ENCODE measurements around the gene SLC25A1.

The SLC25A1 gene

DNA sequence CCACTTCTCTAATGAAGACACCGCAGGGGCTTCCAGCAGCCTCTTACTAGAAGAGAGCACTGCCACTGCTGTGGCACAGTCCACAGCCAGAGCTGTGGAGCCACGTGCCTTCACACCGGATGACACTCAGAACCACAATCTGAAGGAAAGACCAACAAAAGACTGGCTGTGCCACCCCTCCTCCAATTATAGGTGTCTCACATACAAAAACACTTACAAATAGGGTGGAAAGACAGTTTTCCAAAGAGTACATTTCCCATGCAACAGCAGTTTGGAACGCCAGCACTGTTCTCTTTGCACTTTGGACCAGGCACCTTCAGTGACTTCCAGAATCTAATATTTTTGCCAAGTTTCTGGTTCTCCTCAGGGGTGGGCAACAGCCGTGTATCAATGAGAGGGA is 38.0 kb upstream of the SLC25A1 start:
- TF ChIP-seq POLR2AphosphoS5 (IDR thresholded peaks at IDR 0.05; ENCODE audit: low read depth, low read length) = no peak
- no peak for TF ChIP-seq TAF1 (IDR thresholded peaks at IDR 0.05; ENCODE audit: borderline replicate concordance, low read depth, low read length)
- no peak for TF ChIP-seq POLR2A (IDR thresholded peaks at IDR 0.05; ENCODE audit: low read depth, low read length)
- no peak for DNase-seq (ENCODE audit: insufficient read length)
- no peak for FAIRE-seq

DNA sequence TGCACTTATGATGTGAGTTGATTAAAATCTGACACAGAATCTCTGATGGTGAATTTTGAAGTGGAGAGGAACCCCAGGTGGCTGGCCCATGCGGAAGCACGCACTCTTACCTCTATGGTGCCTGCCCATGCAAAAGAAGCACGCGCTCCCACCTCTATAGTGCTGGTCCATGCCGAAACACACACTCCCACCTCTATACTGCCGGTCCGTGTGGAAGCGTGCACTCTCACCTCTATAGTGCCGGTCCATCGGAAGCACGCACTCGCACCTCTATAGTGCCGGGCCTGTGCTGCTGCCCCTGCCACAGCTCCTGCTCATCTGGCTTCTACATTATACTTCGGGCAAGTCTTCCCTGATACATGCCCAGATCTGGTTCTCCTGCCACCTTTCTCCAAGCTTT is 36.8 kb upstream of the SLC25A1 start:
- no peak for DNase-seq (ENCODE audit: insufficient read length)
- no peak for FAIRE-seq

DNA sequence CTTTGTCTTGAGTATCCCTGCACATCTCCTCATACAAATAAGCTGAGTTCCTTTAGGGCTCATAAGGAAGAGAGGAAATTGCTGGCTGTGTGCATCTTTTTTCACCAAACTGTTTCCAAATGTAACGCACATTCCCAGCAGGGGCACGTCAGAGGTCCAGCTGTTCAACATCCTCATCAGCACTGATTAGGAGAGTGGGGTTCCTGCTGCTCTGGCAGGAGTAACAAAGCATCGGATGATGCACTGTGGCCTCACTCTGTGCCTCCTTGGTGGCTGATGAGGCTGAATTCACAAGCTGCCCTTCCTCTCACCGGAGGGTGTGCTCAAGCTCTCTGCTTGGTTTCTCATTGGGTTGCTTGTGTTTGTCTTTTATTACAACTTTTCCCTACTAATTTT is 35.5 kb upstream of the SLC25A1 start:
- DNase-seq (ENCODE audit: insufficient read length) (no peak), FAIRE-seq (no peak)
- TF ChIP-seq POLR2A (IDR thresholded peaks at IDR 0.05; ENCODE audit: low read depth, low read length) (no peak), TAF1 (IDR thresholded peaks at IDR 0.05; ENCODE audit: borderline replicate concordance, low read depth, low read length) (no peak), POLR2AphosphoS5 (IDR thresholded peaks at IDR 0.05; ENCODE audit: low read depth, low read length) (no peak)

More for the DNA sequence above, 36.8 kb upstream of the SLC25A1 start:
- TF ChIP-seq POLR2A (IDR thresholded peaks at IDR 0.05; ENCODE audit: low read depth, low read length) (no peak), TAF1 (IDR thresholded peaks at IDR 0.05; ENCODE audit: borderline replicate concordance, low read depth, low read length) (no peak), POLR2AphosphoS5 (IDR thresholded peaks at IDR 0.05; ENCODE audit: low read depth, low read length) (no peak)

DNA sequence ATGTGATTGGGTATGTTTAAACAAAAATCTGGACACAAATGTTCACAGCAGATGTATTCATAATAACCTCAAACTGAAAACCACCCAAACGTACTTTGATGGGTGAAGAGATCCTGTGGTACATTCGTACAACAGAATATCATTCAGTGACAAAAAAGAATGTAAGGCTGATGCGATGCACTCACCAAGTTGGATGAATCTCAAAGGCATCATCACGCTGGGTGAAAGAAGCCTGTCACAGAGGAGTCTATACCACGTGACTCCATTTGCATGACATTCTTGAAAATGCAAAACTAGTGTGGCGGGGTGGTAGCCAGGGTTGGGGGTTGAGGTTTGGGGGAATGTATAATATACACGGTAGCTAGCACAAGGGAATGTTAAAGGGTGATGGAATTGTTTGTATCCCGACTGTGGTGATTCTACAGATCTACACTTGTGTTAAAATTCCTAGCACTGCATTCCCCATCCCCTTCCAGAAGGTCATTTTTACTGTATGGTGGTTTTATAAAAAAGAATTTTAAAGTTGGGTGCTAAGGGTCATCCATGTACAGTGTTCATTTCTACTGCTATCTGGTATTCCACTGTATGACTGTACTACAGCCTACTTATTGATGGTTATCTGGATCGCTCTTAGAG is 35.0 kb upstream of the SLC25A1 start:
- DNase-seq (ENCODE audit: insufficient read length) (no peak), FAIRE-seq (no peak)
- no peak for TF ChIP-seq POLR2AphosphoS5 (IDR thresholded peaks at IDR 0.05; ENCODE audit: low read depth, low read length)
- TF ChIP-seq POLR2A (IDR thresholded peaks at IDR 0.05; ENCODE audit: low read depth, low read length) = no peak
- no peak for TF ChIP-seq TAF1 (IDR thresholded peaks at IDR 0.05; ENCODE audit: borderline replicate concordance, low read depth, low read length)

DNA sequence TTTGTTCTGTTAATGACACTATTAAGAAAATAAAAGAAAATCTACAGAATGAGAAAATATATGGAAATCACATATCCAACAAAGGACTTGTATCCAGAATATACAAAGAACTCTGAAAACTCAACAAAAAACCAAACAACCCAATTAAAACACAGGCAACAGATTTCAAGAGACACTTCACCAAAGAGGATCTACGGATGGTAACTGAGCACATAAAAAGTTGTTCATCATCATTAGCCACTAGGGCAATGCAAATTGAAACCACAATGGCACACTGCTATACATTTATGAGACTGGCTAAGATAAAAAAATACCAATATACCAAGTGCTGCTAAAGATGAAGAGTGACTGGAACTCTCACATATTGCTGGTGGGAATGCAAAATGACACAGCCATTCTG is 34.5 kb upstream of the SLC25A1 start:
- DNase-seq (ENCODE audit: insufficient read length) = no peak
- no peak for TF ChIP-seq POLR2A (IDR thresholded peaks at IDR 0.05; ENCODE audit: low read depth, low read length)
- no peak for TF ChIP-seq POLR2AphosphoS5 (IDR thresholded peaks at IDR 0.05; ENCODE audit: low read depth, low read length)
- TF ChIP-seq TAF1 (IDR thresholded peaks at IDR 0.05; ENCODE audit: borderline replicate concordance, low read depth, low read length) = no peak
- no peak for FAIRE-seq

DNA sequence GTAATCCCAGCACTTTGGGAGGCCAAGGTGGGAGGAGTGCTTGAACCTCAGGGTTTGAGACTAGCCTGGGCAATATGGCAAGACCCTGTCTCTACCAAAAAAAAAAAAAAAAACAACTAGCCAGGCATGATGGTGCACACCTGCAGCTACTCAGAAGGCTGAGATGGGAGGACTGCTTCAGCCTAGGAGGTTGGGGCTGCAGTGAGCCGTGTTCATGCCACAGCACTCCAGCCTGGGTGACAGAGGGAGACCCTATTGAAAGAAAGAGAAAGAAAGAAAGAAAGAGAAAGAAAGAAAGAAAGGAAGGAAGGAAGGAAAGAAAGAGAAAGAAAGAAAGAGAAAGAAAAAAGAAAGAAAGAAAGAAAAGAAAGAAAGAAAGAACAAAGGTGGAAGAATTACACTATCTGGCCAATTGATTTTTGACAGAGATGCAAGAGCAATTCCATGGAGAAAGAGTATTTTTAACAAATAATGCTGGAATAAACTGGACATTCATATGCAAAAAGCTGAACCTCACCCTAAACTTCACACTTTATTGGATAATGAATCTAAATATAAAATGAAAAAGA is 33.9 kb upstream of the SLC25A1 start:
- no peak for DNase-seq (ENCODE audit: insufficient read length)
- no peak for FAIRE-seq
- no peak for TF ChIP-seq POLR2A (IDR thresholded peaks at IDR 0.05; ENCODE audit: low read depth, low read length)
- no peak for TF ChIP-seq POLR2AphosphoS5 (IDR thresholded peaks at IDR 0.05; ENCODE audit: low read depth, low read length)
- TF ChIP-seq TAF1 (IDR thresholded peaks at IDR 0.05; ENCODE audit: borderline replicate concordance, low read depth, low read length) = no peak

DNA sequence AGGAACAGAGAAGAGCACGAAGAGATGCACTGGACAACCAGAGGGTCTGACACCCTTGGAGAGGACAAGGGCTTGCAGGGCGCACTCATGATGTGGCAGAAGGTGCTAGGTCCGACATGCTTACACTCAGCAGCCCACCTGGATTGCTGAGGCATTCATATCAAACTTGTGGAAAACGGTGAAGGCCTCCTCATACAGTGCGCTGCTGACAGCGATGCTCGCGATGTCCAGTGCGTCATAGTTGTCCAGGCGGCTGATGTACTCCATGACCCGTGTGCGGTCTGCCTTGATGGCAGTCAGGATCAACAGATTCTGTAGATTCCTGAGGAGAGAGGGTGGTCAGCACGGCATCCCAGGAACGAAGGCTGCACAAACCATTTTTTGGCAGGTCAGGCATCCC is 31.7 kb upstream of the SLC25A1 start:
- TF ChIP-seq POLR2A (IDR thresholded peaks at IDR 0.05; ENCODE audit: low read depth, low read length) = no peak
- no peak for TF ChIP-seq POLR2AphosphoS5 (IDR thresholded peaks at IDR 0.05; ENCODE audit: low read depth, low read length)
- TF ChIP-seq TAF1 (IDR thresholded peaks at IDR 0.05; ENCODE audit: borderline replicate concordance, low read depth, low read length) = no peak
- DNase-seq (ENCODE audit: insufficient read length) = no peak
- no peak for FAIRE-seq

DNA sequence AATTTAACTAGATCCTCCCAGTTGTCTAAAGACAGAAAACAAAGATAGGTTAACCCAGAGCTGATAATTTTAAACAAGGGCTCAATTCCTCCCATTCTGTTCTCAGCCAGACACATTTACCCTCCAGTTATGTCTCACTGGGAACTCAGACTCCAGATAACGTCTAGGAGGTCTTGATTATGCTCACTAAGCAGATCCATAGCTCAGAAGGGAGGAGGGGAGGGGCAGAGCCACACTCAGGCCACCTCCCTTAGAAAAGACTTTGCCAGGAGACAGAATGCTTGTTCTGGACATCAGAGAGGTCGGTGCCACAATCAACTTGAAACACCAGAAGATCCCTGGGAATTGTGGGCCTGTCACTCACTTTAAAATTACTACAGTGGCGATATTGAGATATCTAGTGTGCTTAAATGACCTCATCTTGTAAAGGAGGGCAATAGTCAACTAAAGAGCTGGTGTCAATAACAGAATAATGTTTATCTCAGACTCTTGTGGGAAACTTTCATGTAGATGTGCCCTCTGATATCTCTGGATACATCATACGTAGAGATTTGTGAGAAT is 29.8 kb upstream of the SLC25A1 start:
- FAIRE-seq = no peak
- TF ChIP-seq POLR2A (IDR thresholded peaks at IDR 0.05; ENCODE audit: low read depth, low read length) (no peak), TAF1 (IDR thresholded peaks at IDR 0.05; ENCODE audit: borderline replicate concordance, low read depth, low read length) (no peak), POLR2AphosphoS5 (IDR thresholded peaks at IDR 0.05; ENCODE audit: low read depth, low read length) (no peak)
- DNase-seq (ENCODE audit: insufficient read length) = no peak

DNA sequence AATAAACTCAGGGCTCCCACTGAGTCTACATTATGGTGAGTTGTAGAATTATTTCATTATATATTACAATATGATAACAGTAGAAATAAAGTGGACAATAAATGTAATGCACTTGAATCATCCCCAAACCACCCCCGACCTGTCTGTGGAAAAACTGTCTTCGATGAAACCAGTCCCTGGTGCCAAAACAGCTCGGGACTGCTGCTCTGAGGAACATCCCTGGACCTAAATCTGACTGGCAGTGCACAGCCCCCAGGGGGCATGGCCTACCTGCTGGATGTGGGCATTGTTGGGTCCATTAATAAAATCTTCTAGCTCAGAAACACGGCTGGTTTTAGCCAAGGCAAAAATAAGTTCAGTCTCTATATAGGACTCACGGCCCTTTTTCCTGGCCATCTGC is 29.3 kb upstream of the SLC25A1 start:
- DNase-seq (ENCODE audit: insufficient read length) = no peak
- TF ChIP-seq POLR2A (IDR thresholded peaks at IDR 0.05; ENCODE audit: low read depth, low read length) (no peak), TAF1 (IDR thresholded peaks at IDR 0.05; ENCODE audit: borderline replicate concordance, low read depth, low read length) (no peak), POLR2AphosphoS5 (IDR thresholded peaks at IDR 0.05; ENCODE audit: low read depth, low read length) (no peak)
- no peak for FAIRE-seq

DNA sequence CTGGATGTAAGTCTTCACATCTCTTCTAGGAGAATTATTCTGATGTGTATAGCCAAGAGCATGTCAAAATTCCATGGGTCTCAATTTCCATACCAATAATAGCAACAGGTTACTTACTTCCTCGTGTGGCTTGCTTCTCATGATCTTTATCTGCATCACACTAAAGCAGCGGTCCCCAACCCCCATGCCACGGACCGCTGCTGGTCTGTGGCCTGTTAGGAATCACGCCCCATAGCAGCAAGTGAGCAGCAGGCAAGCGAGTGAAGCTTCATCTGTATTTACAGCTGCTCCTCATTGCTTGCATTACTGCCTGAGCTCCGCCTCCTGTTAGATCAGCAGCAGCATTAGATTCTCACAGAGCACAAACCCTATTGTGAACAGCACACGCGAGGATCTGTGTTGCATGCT is 28.9 kb upstream of the SLC25A1 start:
- TF ChIP-seq TAF1 (IDR thresholded peaks at IDR 0.05; ENCODE audit: borderline replicate concordance, low read depth, low read length) (no peak), POLR2AphosphoS5 (IDR thresholded peaks at IDR 0.05; ENCODE audit: low read depth, low read length) (no peak), POLR2A (IDR thresholded peaks at IDR 0.05; ENCODE audit: low read depth, low read length) (no peak)

DNA sequence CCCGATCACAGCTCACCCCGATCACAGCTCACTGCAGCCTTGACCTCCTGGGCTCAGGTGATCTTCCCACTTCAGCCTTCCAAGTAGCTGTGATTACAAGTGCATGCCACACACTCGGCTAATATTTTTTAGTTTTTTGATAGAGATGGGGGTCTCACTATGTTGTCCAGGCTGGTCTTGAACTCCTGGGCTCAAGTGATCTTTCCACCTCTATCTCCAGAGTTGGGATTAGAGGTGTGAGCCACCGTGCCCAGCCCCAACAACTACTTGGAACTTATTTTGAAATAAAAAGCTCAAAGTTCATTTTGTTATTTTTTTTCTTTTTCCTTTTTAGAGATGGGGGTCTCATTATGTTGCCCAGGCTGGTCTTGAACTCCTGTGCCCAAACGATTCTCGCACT is 27.8 kb upstream of the SLC25A1 start:
- DNase-seq (ENCODE audit: insufficient read length) = no peak
- no peak for FAIRE-seq
- no peak for TF ChIP-seq TAF1 (IDR thresholded peaks at IDR 0.05; ENCODE audit: borderline replicate concordance, low read depth, low read length)
- TF ChIP-seq POLR2AphosphoS5 (IDR thresholded peaks at IDR 0.05; ENCODE audit: low read depth, low read length) = no peak
- TF ChIP-seq POLR2A (IDR thresholded peaks at IDR 0.05; ENCODE audit: low read depth, low read length) = no peak

More for the DNA sequence above, 28.9 kb upstream of the SLC25A1 start:
- no peak for DNase-seq (ENCODE audit: insufficient read length)
- no peak for FAIRE-seq

DNA sequence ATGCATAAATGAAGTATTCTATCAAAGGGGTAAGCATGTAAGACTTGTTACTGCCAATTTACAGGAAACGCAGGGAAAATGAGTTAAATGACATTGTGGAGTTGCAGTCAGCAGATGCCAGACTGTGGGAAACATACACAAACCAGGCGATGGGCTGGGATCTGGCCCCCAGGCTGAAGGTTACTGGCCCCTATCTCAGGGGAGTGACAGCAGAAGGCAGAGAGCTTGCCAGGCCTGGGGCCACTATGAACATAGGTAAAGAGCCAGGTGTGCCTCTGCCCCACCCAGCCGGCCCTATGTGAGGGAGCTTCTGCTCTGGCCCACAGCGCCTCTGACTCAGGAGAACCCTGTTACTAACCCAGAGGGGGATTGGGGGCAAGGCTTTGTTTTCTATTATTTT is 26.1 kb upstream of the SLC25A1 start:
- no peak for TF ChIP-seq TAF1 (IDR thresholded peaks at IDR 0.05; ENCODE audit: borderline replicate concordance, low read depth, low read length)
- TF ChIP-seq POLR2A (IDR thresholded peaks at IDR 0.05; ENCODE audit: low read depth, low read length) = no peak
- TF ChIP-seq POLR2AphosphoS5 (IDR thresholded peaks at IDR 0.05; ENCODE audit: low read depth, low read length) = no peak
- DNase-seq (ENCODE audit: insufficient read length) (no peak), FAIRE-seq (no peak)

Data from GM12892 (cell line).